ENCODE data around the gene CD247.

CD247 gene

DNA sequence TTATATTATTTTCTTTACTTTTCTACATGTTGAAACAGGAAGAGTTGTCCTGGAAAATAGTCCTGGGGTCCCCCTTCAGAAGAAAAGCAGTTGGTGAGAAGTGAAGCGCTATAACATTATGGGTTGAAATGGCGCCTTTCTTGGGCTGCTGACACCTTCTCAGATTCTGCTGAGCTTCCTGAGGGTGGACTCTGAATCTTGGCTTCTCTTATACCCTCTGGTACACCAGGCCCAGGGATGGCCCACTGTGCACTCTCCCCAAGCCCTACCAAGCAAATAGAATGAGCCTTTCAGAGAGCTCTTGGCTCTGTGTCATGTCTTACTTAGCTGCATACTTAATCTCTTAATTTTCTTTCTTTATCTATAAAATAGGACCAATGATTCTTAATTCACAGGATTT is 42.3 kb downstream of the CD247 start:
- Histone ChIP-seq H3K9me2 (replicated peaks; ENCODE audit: low read depth, low read length) (no peaks in the 10 kb centered on the region), H3F3A (ENCODE audit: low read depth) (0 out of 2 replicates have a peak, but pooled peaks cover 4% of the 10 kb centered on the region), H3K36me3 (ENCODE audit: insufficient read depth, low read length) (peaks cover 37% of the 10 kb centered on the region; the same call in 1 of the 2 replicates), H3K4me1 (ENCODE audit: insufficient read depth, low read length, poor library complexity, severe bottlenecking) (peaks cover 30% of the 10 kb centered on the region), H2AFZ (ENCODE audit: low read length) (no peak overlapping the region), H3K9ac (ENCODE audit: low read depth, low read length, poor library complexity, severe bottlenecking) (no peak overlapping the region), H3K79me2 (ENCODE audit: insufficient read depth, low read length) (peaks cover 88% of the 10 kb centered on the region), H3K4me3 (ENCODE audit: low read length, poor library complexity, severe bottlenecking) (no peak overlapping the region), H3K27me3 (ENCODE audit: insufficient read depth, low read length, poor library complexity, severe bottlenecking) (no peaks in the 10 kb centered on the region), H3K4me2 (ENCODE audit: low read depth, low read length, poor library complexity, severe bottlenecking) (no peak overlapping the region), H3K9me3 (ENCODE audit: insufficient read depth, low read depth, low read length) (no peaks in the 10 kb centered on the region), H4K20me1 (ENCODE audit: insufficient read depth, low read length, poor library complexity, severe bottlenecking) (peaks cover 14% of the 10 kb centered on the region)
- no peak for TF ChIP-seq EZH2phosphoT487 (IDR thresholded peaks at IDR 0.05; ENCODE audit: borderline replicate concordance)
- TF ChIP-seq, protein P1, sequence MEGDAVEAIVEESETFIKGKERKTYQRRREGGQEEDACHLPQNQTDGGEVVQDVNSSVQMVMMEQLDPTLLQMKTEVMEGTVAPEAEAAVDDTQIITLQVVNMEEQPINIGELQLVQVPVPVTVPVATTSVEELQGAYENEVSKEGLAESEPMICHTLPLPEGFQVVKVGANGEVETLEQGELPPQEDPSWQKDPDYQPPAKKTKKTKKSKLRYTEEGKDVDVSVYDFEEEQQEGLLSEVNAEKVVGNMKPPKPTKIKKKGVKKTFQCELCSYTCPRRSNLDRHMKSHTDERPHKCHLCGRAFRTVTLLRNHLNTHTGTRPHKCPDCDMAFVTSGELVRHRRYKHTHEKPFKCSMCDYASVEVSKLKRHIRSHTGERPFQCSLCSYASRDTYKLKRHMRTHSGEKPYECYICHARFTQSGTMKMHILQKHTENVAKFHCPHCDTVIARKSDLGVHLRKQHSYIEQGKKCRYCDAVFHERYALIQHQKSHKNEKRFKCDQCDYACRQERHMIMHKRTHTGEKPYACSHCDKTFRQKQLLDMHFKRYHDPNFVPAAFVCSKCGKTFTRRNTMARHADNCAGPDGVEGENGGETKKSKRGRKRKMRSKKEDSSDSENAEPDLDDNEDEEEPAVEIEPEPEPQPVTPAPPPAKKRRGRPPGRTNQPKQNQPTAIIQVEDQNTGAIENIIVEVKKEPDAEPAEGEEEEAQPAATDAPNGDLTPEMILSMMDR (conservative IDR thresholded peaks at IDR 0.05; ENCODE audit: low read length) = no peak

DNA sequence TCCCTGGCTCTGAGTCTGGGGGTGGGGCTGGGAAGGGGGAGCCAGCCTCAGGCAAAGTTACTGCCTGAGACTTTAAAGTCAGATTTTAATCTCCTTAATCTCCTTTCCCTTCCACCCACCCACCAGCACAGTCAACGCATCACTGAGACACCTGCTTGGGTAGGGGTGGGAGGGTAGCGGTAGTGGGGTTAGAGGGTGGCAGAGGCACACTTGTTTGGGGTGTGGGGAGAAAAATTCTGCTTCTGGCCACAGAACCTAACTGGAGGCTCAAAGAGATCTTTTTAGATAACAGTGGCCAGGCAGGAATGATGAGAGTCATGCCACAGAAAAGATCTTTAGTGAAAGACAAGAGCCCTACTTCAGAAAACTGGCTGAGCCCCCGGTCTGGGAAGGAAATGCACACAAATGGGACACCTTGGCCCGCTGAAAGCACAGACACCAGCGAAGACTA is 44.1 kb downstream of the CD247 start:
- Histone ChIP-seq H3K79me2 (ENCODE audit: insufficient read depth, low read length) (peaks cover 89% of the 10 kb centered on the region), H3K4me1 (ENCODE audit: insufficient read depth, low read length, poor library complexity, severe bottlenecking) (peaks cover 30% of the 10 kb centered on the region), H4K20me1 (ENCODE audit: insufficient read depth, low read length, poor library complexity, severe bottlenecking) (peaks cover 14% of the 10 kb centered on the region), H3K9ac (ENCODE audit: low read depth, low read length, poor library complexity, severe bottlenecking) (no peak overlapping the region), H3K4me3 (ENCODE audit: low read length, poor library complexity, severe bottlenecking) (peak overlapping the region; percentile 41), H3K9me2 (replicated peaks; ENCODE audit: low read depth, low read length) (no peaks in the 10 kb centered on the region), H3K4me2 (ENCODE audit: low read depth, low read length, poor library complexity, severe bottlenecking) (peak overlapping the region; percentile 51), H3K27me3 (ENCODE audit: insufficient read depth, low read length, poor library complexity, severe bottlenecking) (no peaks in the 10 kb centered on the region), H3F3A (ENCODE audit: low read depth) (0 out of 2 replicates have a peak, but pooled peaks cover 4% of the 10 kb centered on the region), H3K36me3 (ENCODE audit: insufficient read depth, low read length) (peaks cover 21% of the 10 kb centered on the region; the same call in 1 of the 2 replicates), H3K9me3 (ENCODE audit: insufficient read depth, low read depth, low read length) (no peaks in the 10 kb centered on the region), H2AFZ (ENCODE audit: low read length) (no peak overlapping the region)
- TF ChIP-seq, protein P1 (conservative IDR thresholded peaks at IDR 0.05; ENCODE audit: low read length) = no peak
- no peak for TF ChIP-seq EZH2phosphoT487 (IDR thresholded peaks at IDR 0.05; ENCODE audit: borderline replicate concordance)

DNA sequence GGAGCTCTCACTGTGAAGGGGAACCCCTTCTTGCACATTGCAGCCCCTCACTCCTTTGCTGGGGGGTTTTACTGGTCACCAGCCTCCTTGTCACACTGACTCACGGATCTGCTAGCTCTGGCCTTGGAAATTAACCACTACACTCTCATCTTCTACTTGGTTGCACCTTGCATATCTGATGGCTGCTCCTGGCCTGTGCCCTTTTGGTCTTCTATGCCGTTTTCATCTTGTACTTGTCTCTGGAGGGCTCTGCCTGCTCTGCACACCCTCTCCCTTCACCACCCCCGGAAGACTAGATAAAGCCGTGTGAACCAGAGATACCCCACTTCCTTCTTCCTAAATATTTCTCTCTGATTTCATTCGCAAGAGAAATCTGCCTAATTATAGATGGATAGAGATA is 44.6 kb downstream of the CD247 start:
- Histone ChIP-seq H3K4me2 (ENCODE audit: low read depth, low read length, poor library complexity, severe bottlenecking) (peak overlapping the region; percentile 51), H4K20me1 (ENCODE audit: insufficient read depth, low read length, poor library complexity, severe bottlenecking) (peaks cover 14% of the 10 kb centered on the region), H3K4me3 (ENCODE audit: low read length, poor library complexity, severe bottlenecking) (peak overlapping the region; percentile 41), H3K9me3 (ENCODE audit: insufficient read depth, low read depth, low read length) (no peaks in the 10 kb centered on the region), H2AFZ (ENCODE audit: low read length) (no peak overlapping the region), H3K9ac (ENCODE audit: low read depth, low read length, poor library complexity, severe bottlenecking) (peak overlapping the region; percentile 16), H3K4me1 (ENCODE audit: insufficient read depth, low read length, poor library complexity, severe bottlenecking) (peaks cover 30% of the 10 kb centered on the region), H3K9me2 (replicated peaks; ENCODE audit: low read depth, low read length) (no peaks in the 10 kb centered on the region), H3K36me3 (ENCODE audit: insufficient read depth, low read length) (peaks cover 19% of the 10 kb centered on the region; the same call in 1 of the 2 replicates), H3F3A (ENCODE audit: low read depth) (0 out of 2 replicates have a peak, but pooled peaks cover 4% of the 10 kb centered on the region), H3K27me3 (ENCODE audit: insufficient read depth, low read length, poor library complexity, severe bottlenecking) (no peaks in the 10 kb centered on the region), H3K79me2 (ENCODE audit: insufficient read depth, low read length) (peaks cover 89% of the 10 kb centered on the region)
- no peak for TF ChIP-seq EZH2phosphoT487 (IDR thresholded peaks at IDR 0.05; ENCODE audit: borderline replicate concordance)
- TF ChIP-seq, protein P1 (conservative IDR thresholded peaks at IDR 0.05; ENCODE audit: low read length) = no peak
